HUES48 (cell line): ENCODE measurements around the gene ENOX1.

Source experiments
- H3K27ac ChIP-seq: one replicate; pipeline ENCODE4 v1.7.0; 2013; ENCODE audit warnings: low read depth, low read length, inconsistent platforms
- H3K27me3 ChIP-seq: 2 replicates; pipeline ENCODE4 v1.6.1; 2013; ENCODE audit warnings: mild to moderate bottlenecking, low read length; ENCODE audit not compliant: control insufficient read depth, insufficient read depth
- H3K36me3 ChIP-seq: 2 replicates; pipeline ENCODE4 v1.6.1; 2013; ENCODE audit warnings: low read length; ENCODE audit not compliant: control insufficient read depth, insufficient read depth
- H3K4me1 ChIP-seq: 2 replicates; pipeline ENCODE4 v1.6.1; 2013; ENCODE audit warnings: mild to moderate bottlenecking, low read length; ENCODE audit not compliant: control insufficient read depth, insufficient read depth
- H3K4me3 ChIP-seq: 2 replicates; pipeline ENCODE4 v1.5.1; 2013; ENCODE audit warnings: mild to moderate bottlenecking, low read depth, low read length
- H3K9ac ChIP-seq: 2 replicates; pipeline ENCODE4 v1.6.1; 2013; ENCODE audit warnings: mild to moderate bottlenecking, low read depth, low read length, moderate library complexity
- H3K9me3 ChIP-seq: 2 replicates; pipeline ENCODE4 v1.6.1; 2013; ENCODE audit warnings: low read length; ENCODE audit not compliant: control insufficient read depth, insufficient read depth

Gene ENOX1

GRCh38 chr13:43573361-43573740 lies 213.4 kb downstream of the ENOX1 start:
- Histone ChIP-seq H3K27ac (no peak overlapping the region), H3K36me3 (no peaks in the 10 kb centered on the region), H3K9ac (no peak overlapping the region), H3K4me3 (no peak overlapping the region), H3K27me3 (no peaks in the 10 kb centered on the region), H3K4me1 (peaks cover 15% of the 10 kb centered on the region), H3K9me3 (no peaks in the 10 kb centered on the region)

DNA sequence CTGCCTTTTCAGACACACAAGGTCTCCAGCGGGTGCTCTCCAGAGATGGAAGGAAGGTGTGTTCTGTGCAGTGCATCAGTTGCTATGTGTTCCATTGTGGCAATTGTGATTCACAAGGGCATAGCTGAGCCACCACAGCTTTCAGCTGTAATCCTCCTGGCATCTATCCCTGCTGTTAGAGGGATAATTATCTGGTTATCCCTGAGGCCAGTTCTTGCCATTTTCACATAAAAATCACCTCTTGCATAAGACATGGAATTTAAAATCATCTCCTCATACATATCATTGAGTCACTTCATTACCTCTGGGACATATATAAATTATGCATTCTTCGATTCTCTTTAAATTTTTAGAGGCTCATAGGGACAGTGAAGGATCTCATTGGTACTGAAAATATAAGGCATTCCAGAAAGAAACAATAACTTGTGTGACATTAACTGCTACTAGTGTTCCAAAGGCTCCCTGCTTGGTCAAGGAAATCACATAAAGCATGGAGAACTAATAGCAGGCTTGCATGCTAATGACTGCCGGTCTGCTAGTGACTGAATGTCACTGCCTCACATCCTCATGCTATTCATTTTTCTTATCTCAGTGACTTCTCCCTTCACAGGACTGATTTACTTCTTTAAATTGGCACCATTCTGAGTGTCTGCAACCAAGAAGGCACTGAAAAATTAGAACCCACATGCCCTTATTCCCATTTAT lies 214.0 kb downstream of the ENOX1 start:
- Histone ChIP-seq H3K27ac (no peak overlapping the region), H3K4me1 (peaks cover 15% of the 10 kb centered on the region), H3K27me3 (no peaks in the 10 kb centered on the region), H3K4me3 (no peak overlapping the region), H3K36me3 (no peaks in the 10 kb centered on the region), H3K9ac (no peak overlapping the region), H3K9me3 (no peaks in the 10 kb centered on the region)

DNA sequence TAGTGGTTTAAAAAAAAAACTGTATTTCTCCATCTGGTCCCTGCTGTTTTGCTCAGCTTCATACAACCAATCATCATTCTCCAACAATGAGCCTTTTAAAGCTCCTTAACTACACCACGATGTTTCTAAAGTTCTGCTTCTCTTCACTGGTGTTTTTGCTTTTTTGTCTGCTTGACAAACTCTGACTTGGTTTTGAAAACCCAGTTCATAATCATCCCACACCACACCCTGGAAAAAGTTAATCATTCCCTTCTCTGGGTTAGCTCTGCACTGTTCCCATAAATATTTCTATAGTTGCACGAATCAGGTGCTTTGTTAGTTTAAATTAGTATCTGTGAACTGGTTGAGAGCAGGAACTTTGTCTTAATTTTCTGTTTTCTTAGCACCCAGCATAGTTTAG lies 217.1 kb downstream of the ENOX1 start:
- Histone ChIP-seq H3K36me3 (no peaks in the 10 kb centered on the region), H3K9me3 (no peaks in the 10 kb centered on the region), H3K4me1 (peaks cover 15% of the 10 kb centered on the region), H3K27ac (no peak overlapping the region), H3K4me3 (no peak overlapping the region), H3K27me3 (no peaks in the 10 kb centered on the region), H3K9ac (no peak overlapping the region)

GRCh38 chr13:43567608-43568007 lies 219.2 kb downstream of the ENOX1 start:
- H3K36me3 ChIP-seq: no peaks in the 10 kb centered on the region
- peaks cover 1% of the 10 kb centered on the region; the same call in 1 of the 2 replicates for H3K4me1 ChIP-seq
- H3K27ac ChIP-seq: no peak overlapping the region
- H3K9ac ChIP-seq: no peak overlapping the region
- H3K27me3 ChIP-seq: no peaks in the 10 kb centered on the region
- H3K4me3 ChIP-seq: no peak overlapping the region
- H3K9me3 ChIP-seq: no peaks in the 10 kb centered on the region

GRCh38 chr13:43564952-43565351 lies 221.8 kb downstream of the ENOX1 start:
- Histone ChIP-seq H3K4me3 (no peak overlapping the region), H3K36me3 (no peaks in the 10 kb centered on the region), H3K27ac (no peak overlapping the region), H3K4me1 (no peaks in the 10 kb centered on the region), H3K9ac (no peak overlapping the region), H3K27me3 (no peaks in the 10 kb centered on the region), H3K9me3 (no peaks in the 10 kb centered on the region)

DNA sequence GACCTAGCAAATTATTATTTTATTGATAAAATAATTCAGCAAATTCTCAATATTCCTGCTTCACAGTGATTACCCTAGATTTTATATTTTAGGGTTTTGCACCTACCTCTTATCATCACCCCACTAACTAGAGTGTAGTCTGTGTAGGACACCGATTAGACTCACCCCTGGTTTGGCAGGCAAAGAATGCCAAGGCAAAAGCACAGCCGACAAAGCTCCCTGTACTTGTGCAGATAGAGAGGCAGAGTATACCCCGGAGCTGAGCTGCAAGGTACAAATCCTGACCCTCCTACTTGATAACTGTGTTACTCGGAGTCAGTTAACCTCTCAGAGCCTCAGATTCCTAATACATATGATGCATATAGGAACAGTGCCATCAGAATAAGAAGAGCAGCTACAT lies 225.7 kb downstream of the ENOX1 start:
- Histone ChIP-seq H3K4me1 (no peaks in the 10 kb centered on the region), H3K36me3 (no peaks in the 10 kb centered on the region), H3K9ac (no peak overlapping the region), H3K27me3 (no peaks in the 10 kb centered on the region), H3K9me3 (no peaks in the 10 kb centered on the region), H3K4me3 (no peak overlapping the region), H3K27ac (no peak overlapping the region)

DNA sequence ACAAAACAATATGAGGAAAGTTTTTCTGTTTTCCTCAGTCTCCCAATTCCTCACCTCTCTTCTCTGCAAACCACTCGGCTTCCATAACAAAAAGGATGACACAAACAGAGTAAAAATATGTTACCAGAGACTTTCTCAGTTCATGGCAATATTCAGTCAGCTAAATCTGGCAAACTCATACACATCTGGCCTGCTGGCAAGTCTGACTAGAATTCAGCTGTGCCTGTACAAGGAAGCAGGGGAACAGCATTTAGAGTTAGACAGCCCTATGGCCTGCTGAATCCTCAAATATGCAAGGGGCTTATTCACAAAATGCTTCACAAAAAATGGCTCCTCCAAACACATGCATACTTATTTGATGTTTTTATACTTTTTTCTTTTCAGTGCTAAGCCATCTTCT lies 227.8 kb downstream of the ENOX1 start:
- Histone ChIP-seq H3K4me1 (no peaks in the 10 kb centered on the region), H3K27me3 (no peaks in the 10 kb centered on the region), H3K36me3 (no peaks in the 10 kb centered on the region), H3K27ac (no peak overlapping the region), H3K4me3 (no peak overlapping the region), H3K9me3 (no peaks in the 10 kb centered on the region), H3K9ac (no peak overlapping the region)

GRCh38 chr13:43558326-43558725 lies 228.4 kb downstream of the ENOX1 start:
- H3K36me3 ChIP-seq: no peaks in the 10 kb centered on the region
- no peak overlapping the region for H3K27ac ChIP-seq
- H3K27me3 ChIP-seq: no peaks in the 10 kb centered on the region
- no peak overlapping the region for H3K4me3 ChIP-seq
- H3K9me3 ChIP-seq: no peaks in the 10 kb centered on the region
- H3K4me1 ChIP-seq: no peaks in the 10 kb centered on the region
- H3K9ac ChIP-seq: no peak overlapping the region

- Histone ChIP-seq H3K9ac (no peak overlapping the region), H3K27ac (no peak overlapping the region), H3K4me3 (no peak overlapping the region), H3K27me3 (no peaks in the 10 kb centered on the region), H3K9me3 (no peaks in the 10 kb centered on the region), H3K4me1 (peaks cover 3% of the 10 kb centered on the region; the same call in 1 of the 2 replicates), H3K36me3 (no peaks in the 10 kb centered on the region)
These were observed 231.1 kb downstream of the ENOX1 start for GRCh38 chr13:43555667-43556066.

DNA sequence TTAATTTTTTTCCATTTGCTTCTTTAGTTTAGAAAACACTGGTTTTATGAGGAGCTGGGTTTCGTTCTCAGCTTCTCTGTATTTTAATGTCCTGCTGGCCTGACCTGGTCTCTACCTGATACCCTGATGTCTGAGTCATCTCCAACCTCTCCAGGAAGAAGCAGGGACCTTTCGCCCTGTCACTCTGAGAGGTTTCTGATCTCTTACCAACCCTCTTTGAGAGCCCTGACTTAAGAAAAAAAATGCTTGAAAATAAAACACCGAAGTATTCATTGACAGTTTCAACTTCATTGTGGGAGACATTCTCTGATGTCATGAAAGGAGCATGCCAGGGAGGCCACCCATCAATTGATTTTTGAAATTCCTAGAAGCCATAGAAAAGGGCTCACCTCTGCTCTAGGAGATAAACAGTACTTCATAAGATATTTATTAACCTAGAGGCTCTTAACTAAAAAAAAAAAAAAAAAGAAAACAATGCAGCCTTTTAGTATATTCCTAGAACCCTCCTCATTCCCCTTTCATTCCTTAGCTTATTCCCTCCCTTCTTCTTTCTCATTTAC lies 234.8 kb downstream of the ENOX1 start:
- Histone ChIP-seq H3K4me1 (peaks cover 3% of the 10 kb centered on the region; the same call in 1 of the 2 replicates), H3K9me3 (no peaks in the 10 kb centered on the region), H3K36me3 (no peaks in the 10 kb centered on the region)

DNA sequence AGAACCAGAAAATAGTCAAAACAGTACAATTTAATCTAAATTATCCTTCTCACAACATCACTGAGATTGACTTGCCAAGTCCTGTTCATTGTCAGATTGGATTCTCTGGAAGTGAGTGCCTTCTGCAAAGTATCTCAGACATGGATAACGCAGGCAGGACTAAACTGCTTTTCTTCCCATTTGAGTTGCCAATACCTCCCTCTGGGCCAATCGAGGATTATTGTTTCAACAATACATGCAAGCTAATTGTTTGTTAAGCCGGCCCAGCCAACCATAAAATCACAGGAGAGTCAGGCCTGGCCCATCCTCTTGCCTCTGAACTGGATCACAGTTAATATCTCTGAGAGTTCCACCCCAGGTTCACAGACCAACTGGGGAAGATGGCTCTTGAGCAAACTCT lies 240.0 kb downstream of the ENOX1 start:
- H3K4me3 ChIP-seq: no peak overlapping the region
- peaks cover under 1% of the 10 kb centered on the region; the same call in 1 of the 2 replicates for H3K4me1 ChIP-seq
- H3K27me3 ChIP-seq: no peaks in the 10 kb centered on the region
- no peak overlapping the region for H3K27ac ChIP-seq
- no peaks in the 10 kb centered on the region for H3K9me3 ChIP-seq
- no peak overlapping the region for H3K9ac ChIP-seq
- H3K36me3 ChIP-seq: no peaks in the 10 kb centered on the region

More for the DNA sequence above, 234.8 kb downstream of the ENOX1 start:
- Histone ChIP-seq H3K4me3 (no peak overlapping the region), H3K9ac (no peak overlapping the region), H3K27me3 (no peaks in the 10 kb centered on the region), H3K27ac (no peak overlapping the region)
